IMR-90 (cell line): ENCODE results near the gene MAGEB1. TPM values are rescaled to one million over a fixed set of nuclear protein-coding genes. Genes with fewer than 3 reads are reported as not detected.

ENCODE experiments used
- ATAC-seq: fragments of 200-7000 bp; cut with Tn5 transposase; 2 replicates; pipeline ENCODE4 v1.9.1; 2020; ENCODE audit warnings: low read depth, mild to moderate bottlenecking, moderate library complexity
- BruUV-seq: library from RNA; stranded (reverse); fragments of 400-500 nt; replicated peaks from 2 replicates; lab custom pipeline; 2021; lab: Mats Ljungman, UMichigan
- CTCF ChIA-PET: fragments of 300-600 bp; formaldehyde crosslinking; extraction: SDS; loops from one replicate; lab custom pipeline; 2021; ENCODE audit warnings: antibody characterized with exemption; lab: Yijun Ruan, JAX
- POLR2A ChIA-PET: fragments of 300-600 bp; sonication (Branson Sonifier 250); formaldehyde crosslinking; loops from one replicate; lab custom pipeline; 2022; ENCODE audit warnings: antibody characterized with exemption; ENCODE audit not compliant: unreplicated experiment; lab: Charles Lee
- DNase-seq: peaks from one replicate; pipeline ENCODE4 v3.0.0; 2013
- H2AFZ ChIP-seq: replicated peaks from 2 replicates; pipeline ENCODE3; 2013; ENCODE audit warnings: low read length, mild to moderate bottlenecking; ENCODE audit not compliant: poor library complexity
- H2AK5ac ChIP-seq: 2 replicates; pipeline ENCODE4 v1.6.1; 2013; ENCODE audit warnings: low read depth, low read length, inconsistent platforms
- H2AK9ac ChIP-seq: replicated peaks from 2 replicates; pipeline ENCODE3; 2013; ENCODE audit warnings: mild to moderate bottlenecking, low read depth, low read length, moderate library complexity; ENCODE audit not compliant: poor library complexity
- H2BK120ac ChIP-seq: 2 replicates; pipeline ENCODE4 v1.6.1; 2013; ENCODE audit warnings: low read depth, low read length, inconsistent platforms
- H2BK15ac ChIP-seq: 3 replicates; pipeline ENCODE4 v1.6.1; 2013; ENCODE audit warnings: low read depth, low read length, inconsistent platforms
- H2BK20ac ChIP-seq: 2 replicates; pipeline ENCODE4 v1.6.1; 2013; ENCODE audit warnings: low read depth, mild to moderate bottlenecking, inconsistent platforms, low read length, moderate library complexity
- H2BK5ac ChIP-seq: 2 replicates; pipeline ENCODE4 v1.6.1; 2013; ENCODE audit warnings: mild to moderate bottlenecking, low read depth, low read length, inconsistent platforms; ENCODE audit not compliant: poor library complexity, severe bottlenecking
- H3K14ac ChIP-seq: replicated peaks from 2 replicates; pipeline ENCODE4 v1.6.1; 2013; ENCODE audit warnings: low read depth, low read length, inconsistent platforms
- H3K18ac ChIP-seq: 2 replicates; pipeline ENCODE4 v1.6.1; 2013; ENCODE audit warnings: low read depth, low read length, control low read depth
- H3K23ac ChIP-seq: 2 replicates; pipeline ENCODE4 v1.6.1; 2013; ENCODE audit warnings: low read depth, low read length, inconsistent platforms
- H3K27ac ChIP-seq: 2 replicates; pipeline ENCODE4 v1.5.1; 2013; ENCODE audit warnings: mild to moderate bottlenecking, control low read depth, low read length; ENCODE audit not compliant: insufficient read depth
- H3K27me3 ChIP-seq: 2 replicates; pipeline ENCODE4 v1.6.1; 2013; ENCODE audit warnings: low read length; ENCODE audit not compliant: control insufficient read depth, insufficient read depth
- H3K36me3 ChIP-seq: 2 replicates; pipeline ENCODE4 v1.6.1; 2013; ENCODE audit warnings: low read length, mixed read lengths; ENCODE audit not compliant: control insufficient read depth, insufficient read depth
- H3K4ac ChIP-seq: 2 replicates; pipeline ENCODE4 v1.6.1; 2013; ENCODE audit warnings: low read depth, low read length, inconsistent platforms
- H3K4me1 ChIP-seq: 2 replicates; pipeline ENCODE4 v1.6.1; 2013; ENCODE audit warnings: low read length, mixed read lengths; ENCODE audit not compliant: control insufficient read depth, insufficient read depth
- H3K4me2 ChIP-seq: 2 replicates; pipeline ENCODE4 v1.6.1; 2013; ENCODE audit warnings: low read depth, mild to moderate bottlenecking, control low read depth, low read length, moderate library complexity
- H3K4me3 ChIP-seq: 2 replicates; pipeline ENCODE4 v1.5.1; 2013; ENCODE audit warnings: low read depth, mild to moderate bottlenecking, control low read depth, low read length, moderate library complexity; ENCODE audit not compliant: insufficient read depth
- H3K56ac ChIP-seq: 2 replicates; pipeline ENCODE4 v1.6.1; 2013; ENCODE audit warnings: low read length, inconsistent platforms; ENCODE audit not compliant: insufficient read depth; ENCODE audit errors: extremely low read depth
- H3K79me1 ChIP-seq, 2 experiments: 2 replicates each; pipeline ENCODE4 v1.6.1; 2013; ENCODE audit warnings: low read length in 2 of 2, inconsistent platforms in 1 of 2, low read depth in 1 of 2
- H3K9ac ChIP-seq: 2 replicates; pipeline ENCODE4 v1.6.1; 2013; ENCODE audit warnings: low read depth, low read length, control low read depth
- H3K9me1 ChIP-seq: 2 replicates; pipeline ENCODE4 v1.6.1; 2013; ENCODE audit warnings: low read length, inconsistent platforms; ENCODE audit not compliant: insufficient read depth
- H3K9me3 ChIP-seq: 2 replicates; pipeline ENCODE4 v1.6.1; 2013; ENCODE audit warnings: low read length; ENCODE audit not compliant: control insufficient read depth, insufficient read depth
- H4K20me1 ChIP-seq: 2 replicates; pipeline ENCODE4 v1.6.1; 2013; ENCODE audit warnings: low read length, inconsistent platforms; ENCODE audit not compliant: insufficient read depth
- H4K5ac ChIP-seq: 2 replicates; pipeline ENCODE4 v1.6.1; 2013; ENCODE audit warnings: mild to moderate bottlenecking, low read depth, low read length, control low read depth
- H4K8ac ChIP-seq, 2 experiments: 2 replicates each; pipeline ENCODE4 v1.6.1; 2013; ENCODE audit warnings: low read depth in 2 of 2, low read length in 2 of 2, control low read depth in 1 of 2, inconsistent platforms in 1 of 2
- H4K91ac ChIP-seq: 2 replicates; pipeline ENCODE4 v1.6.1; 2013; ENCODE audit warnings: low read depth, low read length, inconsistent platforms; ENCODE audit not compliant: insufficient read depth
- BHLHE40 ChIP-seq: fragments of 150-350 bp; IDR thresholded peaks from 2 replicates; pipeline ENCODE4 v1.6.1; 2016; ENCODE audit warnings: mild to moderate bottlenecking, low read depth, low read length
- CEBPB ChIP-seq: IDR thresholded peaks from 2 replicates; pipeline ENCODE4 v1.6.1; 2012; ENCODE audit warnings: low read depth, low read length, improper control_type of control experiment
- CHD1 ChIP-seq: IDR thresholded peaks from 2 replicates; pipeline ENCODE4 v1.6.1; 2012; ENCODE audit warnings: low read depth, low read length, improper control_type of control experiment
- CTCF ChIP-seq: conservative IDR thresholded peaks from 2 replicates; pipeline ENCODE4 v1.5.1; 2012; ENCODE audit warnings: mild to moderate bottlenecking, low read depth, low read length, improper control_type of control experiment
- FOS ChIP-seq: fragments of 150-350 bp; IDR thresholded peaks from 2 replicates; pipeline ENCODE4 v1.6.1; 2016; ENCODE audit warnings: low read depth, low read length
- MAFK ChIP-seq: IDR thresholded peaks from 2 replicates; pipeline ENCODE4 v1.6.1; 2012; ENCODE audit warnings: low read depth, low read length, improper control_type of control experiment
- MAZ ChIP-seq: IDR thresholded peaks from 2 replicates; pipeline ENCODE4 v1.6.1; 2012; ENCODE audit warnings: low read depth, mild to moderate bottlenecking, low read length, improper control_type of control experiment, moderate library complexity, borderline replicate concordance
- MXI1 ChIP-seq: IDR thresholded peaks from 2 replicates; pipeline ENCODE4 v1.6.1; 2012; ENCODE audit warnings: low read depth, mild to moderate bottlenecking, low read length, moderate library complexity, borderline replicate concordance
- NFE2L2 ChIP-seq: fragments of 150-350 bp; IDR thresholded peaks from 2 replicates; pipeline ENCODE4 v1.6.1; 2016; ENCODE audit warnings: low read depth, mild to moderate bottlenecking, low read length
- POLR2A ChIP-seq: IDR thresholded peaks from 2 replicates; pipeline ENCODE4 v1.6.1; 2012; ENCODE audit warnings: mild to moderate bottlenecking, low read depth, low read length
- RFX5 ChIP-seq: IDR thresholded peaks from 2 replicates; pipeline ENCODE4 v1.8.0; 2012; ENCODE audit warnings: low read depth, mild to moderate bottlenecking, low read length, moderate library complexity
- SMC3 ChIP-seq: fragments of 150-350 bp; IDR thresholded peaks from 2 replicates; pipeline ENCODE4 v1.6.1; 2016; ENCODE audit warnings: low read depth, mild to moderate bottlenecking, antibody characterized with exemption, low read length, moderate library complexity
- USF2 ChIP-seq: fragments of 150-350 bp; IDR thresholded peaks from 2 replicates; pipeline ENCODE4 v1.6.1; 2017; ENCODE audit warnings: mild to moderate bottlenecking, antibody characterized with exemption, low read length, low read depth
- WGBS, 2 experiments: methylation state at CpG; one replicate each; pipeline versions ENCODE4 v1.1.5 to v1.1.7; 2013; ENCODE audit warnings: missing lambda C conversion rate in 2 of 2; ENCODE audit not compliant: insufficient read length in 1 of 2; ENCODE audit errors: extremely low coverage in 2 of 2; 5-methylcytosine and 5-hydroxymethylcytosine counted together
- dilution Hi-C: fragments of 300-500 bp; cut with HindIII; formaldehyde crosslinking; loops from one replicate; pipeline ENCODE4 v1.14.3; 2018; ENCODE audit warnings: low sequenced_read_pairs; ENCODE audit not compliant: unreplicated experiment
- in situ Hi-C: fragments of 300-500 bp; cut with MboI; formaldehyde crosslinking; loops from 3 replicates; pipeline ENCODE4 v1.14.3; 2019; ENCODE audit warnings: low sequenced_read_pairs, inconsistent platforms, mixed read lengths
- intact Hi-C: fragments of 100-400 bp; cut with micrococcal nuclease; formaldehyde crosslinking; loops from 2 replicates; pipeline ENCODE4 v1.10.0; 2022
- polyA plus RNA-seq, 3 experiments: library from polyadenylated mRNA; depleted of rRNA; stranded (reverse); fragments of >200 nt; gene quantifications; 2 replicates each; pipeline ENCODE4 v1.2.3, GENCODE V29; 2012; ENCODE audit warnings: low replicate concordance in 1 of 3
- total RNA-seq: library from RNA; depleted of rRNA; stranded (reverse); fragments of >200 nt; gene quantifications from 2 replicates; pipeline ENCODE4 v1.2.3, GENCODE V29; 2012

MAGEB1 gene
- total and polyA plus RNA-seq, 2 of the 4 experiments (the other 2 are of a cell fraction) = not detected

GRCh38 chrX:30217465-30217864, 29.5 kb upstream of the MAGEB1 start:
- Histone ChIP-seq H3K27ac (no peak overlapping the region), H4K91ac (no peak overlapping the region), H3K23ac (no peak overlapping the region), H4K8ac (no peak overlapping the region), H3K4me2 (no peak overlapping the region), H2BK15ac (no peak overlapping the region), H2BK5ac (no peak overlapping the region), H3K9me1 (no peaks in the 10 kb centered on the region), H2AK5ac (no peak overlapping the region), H3K4me3 (no peak overlapping the region), H3K9ac (no peak overlapping the region), H3K18ac (no peak overlapping the region), H3K4me1 (no peaks in the 10 kb centered on the region), H3K14ac (no peak overlapping the region), H2AFZ (no peak overlapping the region), H3K56ac (no peak overlapping the region), H4K20me1 (no peaks in the 10 kb centered on the region), H2AK9ac (no peak overlapping the region), H2BK120ac (no peak overlapping the region), H3K4ac (no peak overlapping the region), H2BK20ac (no peak overlapping the region), H3K36me3 (no peaks in the 10 kb centered on the region), H3K27me3 (no peaks in the 10 kb centered on the region), H3K9me3 (no peaks in the 10 kb centered on the region; the same call in 1 of the 2 replicates), H4K5ac (no peak overlapping the region), H3K79me1 (no peaks in the 10 kb centered on the region)
- CTCF ChIA-PET = no interaction called here
- in situ Hi-C loops (no loop called here), intact Hi-C loops (no loop called here), dilution Hi-C loops (no loop called here)
- no CpG with 5 or more reads among the region's 1 CpG for WGBS, 2 experiments
- POLR2A ChIA-PET = no interaction called here
- DNase-seq (no peak), ATAC-seq (no peak)
- TF ChIP-seq USF2 (no peak), MAFK (no peak), SMC3 (no peak), RFX5 (no peak), MAZ (no peak), NFE2L2 (no peak), FOS (no peak), CTCF (no peak), CHD1 (no peak), CEBPB (no peak), MXI1 (no peak), POLR2A (no peak), BHLHE40 (no peak)
- BruUV-seq = no TSS peak
